HCT116 (cell line): Measurements from ENCODE around the gene DIP2A. TPM values are rescaled to one million over a fixed set of nuclear protein-coding genes. Genes with fewer than 3 reads are reported as not detected.

ENCODE experiments used
- ATAC-seq: fragments of 200-7000 bp; cut with Tn5 transposase; 2 replicates; pipeline ENCODE4 v1.9.1; 2020; ENCODE audit warnings: mild to moderate bottlenecking, moderate library complexity
- BruUV-seq: library from RNA; stranded (reverse); fragments of 400-500 nt; replicated peaks from 2 replicates; lab custom pipeline; 2021; lab: Mats Ljungman, UMichigan
- CTCF ChIA-PET: fragments of 300-600 bp; sonication (Branson Sonifier 250); formaldehyde crosslinking; loops from one replicate; lab custom pipeline; 2021; ENCODE audit warnings: antibody characterized with exemption; lab: Charles Lee
- POLR2A ChIA-PET: fragments of 300-600, 350-600 bp; sonication (Branson Sonifier 250); formaldehyde crosslinking; loops from one replicate; lab custom pipeline; 2021; ENCODE audit warnings: antibody characterized with exemption; lab: Charles Lee
- RAD21 ChIA-PET, 2 experiments: fragments of 300-600 bp; sonication (Branson Sonifier 250); formaldehyde crosslinking; loops; one replicate each; lab custom pipeline; 2023; ENCODE audit warnings: low total read pairs in 2 of 2; ENCODE audit not compliant: uncharacterized antibody in 2 of 2, unreplicated experiment in 2 of 2, low non-redundant PET in 1 of 2; lab: Charles Lee
- DNase-seq: peaks from one replicate; pipeline ENCODE4 v3.0.0-alpha.2; 2010; ENCODE audit warnings: low read depth, low spot score
- H2AFZ ChIP-seq: fragments of 200-600 bp; shearing (Covaris generic), sonication (generic); 2 replicates; pipeline ENCODE4 v1.6.1; 2017; ENCODE audit warnings: low read depth, mixed run types, mixed read lengths, antibody characterized with exemption, low read length; ENCODE audit not compliant: poor library complexity, severe bottlenecking
- H3K27ac ChIP-seq: 2 replicates; pipeline ENCODE4 v1.5.1; 2012; ENCODE audit warnings: low read depth, low read length
- H3K27me3 ChIP-seq: fragments of 200-600 bp; sonication (generic); 2 replicates; pipeline ENCODE4 v1.6.1; 2016; ENCODE audit warnings: mixed run types, low read length, mixed read lengths; ENCODE audit not compliant: insufficient read depth
- H3K36me3 ChIP-seq, 2 experiments: fragments of 200-500 bp in 1 of 2; fragments of 200-600 bp in 1 of 2; sonication (Bioruptor generic) in 1 of 2; sonication (generic) in 1 of 2; 2 replicates each; pipeline versions ENCODE4 v1.5.1 to v1.6.1; 2014 to 2016; ENCODE audit warnings: low read length in 2 of 2, inconsistent platforms in 1 of 2, mixed read lengths in 1 of 2, mixed run types in 1 of 2; ENCODE audit not compliant: insufficient read depth in 2 of 2, control insufficient read depth in 1 of 2
- H3K4me1 ChIP-seq, 2 experiments: fragments of 200-600 bp in 1 of 2; sonication (generic) in 1 of 2; 2 replicates each; pipeline versions ENCODE4 v1.5.1 to v1.6.1; 2012 to 2017; ENCODE audit warnings: low read length in 2 of 2, inconsistent platforms in 1 of 2, mild to moderate bottlenecking in 1 of 2, mixed read lengths in 1 of 2, mixed run types in 1 of 2, moderate library complexity in 1 of 2; ENCODE audit not compliant: insufficient read depth in 2 of 2, control insufficient read depth in 1 of 2
- H3K4me2 ChIP-seq: fragments of 200-600 bp; sonication (generic); 2 replicates; pipeline ENCODE4 v1.6.1; 2017; ENCODE audit warnings: mixed run types, low read length, mixed read lengths
- H3K4me3 ChIP-seq, 2 experiments: fragments of 200-600 bp in 1 of 2; sonication (generic) in 1 of 2; replicated peaks in 1 of 2; 2 replicates each; pipeline ENCODE4 v1.5.1; 2011 to 2016; ENCODE audit warnings: low read length in 2 of 2, control low read depth in 1 of 2, low read depth in 1 of 2, mild to moderate bottlenecking in 1 of 2, mixed read lengths in 1 of 2, mixed run types in 1 of 2
- H3K79me2 ChIP-seq: fragments of 200-600 bp; sonication (generic); 2 replicates; pipeline ENCODE4 v1.6.1; 2017; ENCODE audit warnings: mild to moderate bottlenecking, mixed run types, low read length, moderate library complexity, mixed read lengths; ENCODE audit not compliant: insufficient read depth
- H3K9ac ChIP-seq: fragments of 200-600 bp; sonication (generic); 2 replicates; pipeline ENCODE4 v1.6.1; 2016; ENCODE audit warnings: low read length, mixed read lengths
- H3K9me2 ChIP-seq: fragments of 200-600 bp; sonication (generic), shearing (Covaris generic); 2 replicates; pipeline ENCODE4 v1.6.1; 2017; ENCODE audit warnings: mixed run types, mild to moderate bottlenecking, moderate library complexity; ENCODE audit not compliant: insufficient read depth
- H3K9me3 ChIP-seq, 2 experiments: fragments of 200-500 bp in 1 of 2; fragments of 200-600 bp in 1 of 2; sonication (Bioruptor generic) in 1 of 2; sonication (generic) in 1 of 2; 2 replicates each; pipeline ENCODE4 v1.6.1; 2014 to 2017; ENCODE audit warnings: low read length in 2 of 2, mixed read lengths in 2 of 2, inconsistent platforms in 1 of 2, low read depth in 1 of 2, mild to moderate bottlenecking in 1 of 2, mixed run types in 1 of 2, moderate library complexity in 1 of 2; ENCODE audit not compliant: control insufficient read depth in 1 of 2, insufficient read depth in 1 of 2
- H4K20me1 ChIP-seq: fragments of 200-600 bp; sonication (generic), shearing (Covaris generic); 2 replicates; pipeline ENCODE4 v1.6.1; 2017; ENCODE audit warnings: mixed run types, mild to moderate bottlenecking, moderate library complexity; ENCODE audit not compliant: insufficient read depth
- ATF3 ChIP-seq: IDR thresholded peaks from 2 replicates; pipeline ENCODE4 v1.6.1; 2012
- CBX3 ChIP-seq: IDR thresholded peaks from 2 replicates; pipeline ENCODE4 v1.6.1; 2012; ENCODE audit warnings: low read depth
- CEBPB ChIP-seq: IDR thresholded peaks from 2 replicates; pipeline ENCODE4 v1.6.1; 2012; ENCODE audit warnings: low read depth
- CTCF ChIP-seq, 3 experiments: fragments of 200-600 bp in 1 of 3; sonication (generic) in 1 of 3; IDR thresholded peaks in 2 of 3; conservative IDR thresholded peaks in 1 of 3; 2 replicates each; pipeline ENCODE4 v1.5.1; 2012 to 2017; ENCODE audit warnings: low read depth in 2 of 3, low read length in 2 of 3, antibody characterized with exemption in 1 of 3, borderline replicate concordance in 1 of 3, control low read depth in 1 of 3, mild to moderate bottlenecking in 1 of 3, mixed read lengths in 1 of 3, mixed run types in 1 of 3, moderate library complexity in 1 of 3; ENCODE audit not compliant: insufficient read depth in 1 of 3
- EGR1 ChIP-seq: IDR thresholded peaks from 2 replicates; pipeline ENCODE4 v1.6.1; 2012; ENCODE audit warnings: low read depth
- ELF1 ChIP-seq: IDR thresholded peaks from 2 replicates; pipeline ENCODE4 v1.6.1; 2012; ENCODE audit warnings: low read depth, borderline replicate concordance
- EZH2 ChIP-seq: fragments of 200-600 bp; sonication (generic); IDR thresholded peaks from 2 replicates; pipeline ENCODE4 v1.6.1; 2017; ENCODE audit warnings: antibody characterized with exemption, mixed run types
- FOSL1 ChIP-seq: IDR thresholded peaks from 2 replicates; pipeline ENCODE4 v1.6.1; 2012; ENCODE audit warnings: low read depth
- JUND ChIP-seq: IDR thresholded peaks from 2 replicates; pipeline ENCODE4 v1.6.1; 2012
- MAX ChIP-seq: IDR thresholded peaks from 2 replicates; pipeline ENCODE4 v1.6.1; 2012
- POLR2A ChIP-seq: IDR thresholded peaks from 2 replicates; pipeline ENCODE4 v1.7.0; 2011; ENCODE audit warnings: borderline replicate concordance; ENCODE audit not compliant: insufficient read depth, insufficient read length; ENCODE audit errors: extremely low read depth
- POLR2AphosphoS5 ChIP-seq: IDR thresholded peaks from 2 replicates; pipeline ENCODE4 v1.6.1; 2011; ENCODE audit warnings: mild to moderate bottlenecking, low read depth, low read length, moderate library complexity
- RAD21 ChIP-seq: IDR thresholded peaks from 2 replicates; pipeline ENCODE4 v1.6.1; 2012; ENCODE audit warnings: low read depth, mild to moderate bottlenecking
- SIN3A ChIP-seq: IDR thresholded peaks from 2 replicates; pipeline ENCODE4 v1.6.1; 2012; ENCODE audit warnings: low read depth
- SP1 ChIP-seq: IDR thresholded peaks from 2 replicates; pipeline ENCODE4 v1.6.1; 2012; ENCODE audit warnings: low read depth
- SRF ChIP-seq: IDR thresholded peaks from 2 replicates; pipeline ENCODE4 v1.6.1; 2012; ENCODE audit warnings: low read depth
- TCF7L2 ChIP-seq: IDR thresholded peaks from 2 replicates; pipeline ENCODE4 v1.7.0; 2011; ENCODE audit warnings: borderline replicate concordance, inconsistent platforms; ENCODE audit not compliant: insufficient read depth, insufficient read length; ENCODE audit errors: extremely low read depth
- ZBTB33 ChIP-seq: IDR thresholded peaks from 2 replicates; pipeline ENCODE4 v1.6.1; 2011; ENCODE audit warnings: mild to moderate bottlenecking, low read length, moderate library complexity; ENCODE audit not compliant: insufficient replicate concordance; ENCODE audit errors: extremely low read depth
- ZFX ChIP-seq: fragments of 450-650 bp; IDR thresholded peaks from 2 replicates; pipeline ENCODE4 v1.6.1; 2017
- ZNF274 ChIP-seq: fragments of 200-500 bp; sonication (Bioruptor generic); IDR thresholded peaks from 2 replicates; pipeline ENCODE4 v1.6.1; 2014; ENCODE audit warnings: mild to moderate bottlenecking, low read depth, low read length, inconsistent platforms
- intact Hi-C: fragments of 100-400 bp; cut with micrococcal nuclease; formaldehyde crosslinking; loops from 2 replicates; pipeline ENCODE4 v1.10.0; 2022
- total RNA-seq: library from RNA; stranded (reverse); gene quantifications from one replicate; pipeline ENCODE4 v1.2.1, GENCODE V29; 2021; ENCODE audit not compliant: unreplicated experiment

The DIP2A gene
- total RNA-seq, 1 experiment from 2014 or later, result 39.9 TPM

GRCh38 chr21:46554431-46555224 lies 95.9 kb downstream of the DIP2A start:
- H3K79me2 ChIP-seq, result no peaks in the 10 kb centered on the region
- H3K27me3 ChIP-seq, result no peaks in the 10 kb centered on the region
- H3K27ac ChIP-seq, result no peak overlapping the region
- H3K9me3 ChIP-seq, result no peaks in the 10 kb centered on the region
- H3K4me3 ChIP-seq, result no peak overlapping the region
- H2AFZ ChIP-seq, result no peak overlapping the region
- intact Hi-C loops, result no loop called here
- ChIA-PET RAD21 (no interaction called here), CTCF (no interaction called here), POLR2A (no interaction called here)
- H3K9me2 ChIP-seq, result no peaks in the 10 kb centered on the region
- H3K4me2 ChIP-seq, result no peak overlapping the region
- H3K36me3 ChIP-seq, result peaks cover 5 to 6% of the 10 kb centered on the region in 2 experiments; a peak in 2 of 4 replicates
- ATAC-seq (no peak; the same call in 1 of the 2 replicates), DNase-seq (no peak)
- TF ChIP-seq EZH2, result no peak
- no peak for TF ChIP-seq CBX3
- TF ChIP-seq MAX, result no peak
- no peak for TF ChIP-seq TCF7L2
- no peak for TF ChIP-seq SIN3A
- no peak for TF ChIP-seq POLR2A
- no peak for TF ChIP-seq CTCF (IDR thresholded peaks at IDR 0.05 in 2 of 3, conservative IDR thresholded peaks at IDR 0.05 in 1 of 3; ENCODE audit: borderline replicate concordance in 1 of 3, insufficient read depth in 1 of 3, low read depth in 2 of 3, low read length in 2 of 3)
- no peak for TF ChIP-seq SP1
- no peak for TF ChIP-seq ATF3
- no peak for TF ChIP-seq FOSL1
- no peak for TF ChIP-seq EGR1
- TF ChIP-seq JUND, result no peak
- no peak for TF ChIP-seq POLR2AphosphoS5
- no peak for TF ChIP-seq CEBPB
- no peak for TF ChIP-seq ZFX
- TF ChIP-seq ELF1, result no peak
- no peak for TF ChIP-seq ZBTB33
- no peak for TF ChIP-seq ZNF274
- no peak for TF ChIP-seq SRF
- TF ChIP-seq RAD21, result no peak
- no peak overlapping the region for H3K9ac ChIP-seq
- no peaks in the 10 kb centered on the region for H3K4me1 ChIP-seq
- no TSS peak for BruUV-seq
- H4K20me1 ChIP-seq, result no peaks in the 10 kb centered on the region
